DND-41 (cell line): ENCODE results near the gene ARHGAP8.

Experiments
- CTCF ChIP-seq: IDR thresholded peaks from 2 replicates; pipeline ENCODE4 v1.5.1; 2012; ENCODE audit warnings: borderline replicate concordance, low read length, moderate library complexity, mild to moderate bottlenecking; ENCODE audit not compliant: poor library complexity, severe bottlenecking; ENCODE audit errors: extremely low read depth
- EZH2 ChIP-seq: IDR thresholded peaks from 3 replicates; pipeline ENCODE4 v1.6.1; 2012; ENCODE audit warnings: borderline replicate concordance, low read depth, mild to moderate bottlenecking, moderate library complexity, low read length, inconsistent platforms; ENCODE audit not compliant: severe bottlenecking

GRCh38 chr22:44892243-44892642 is 139.9 kb downstream of the ARHGAP8 start:
- TF ChIP-seq CTCF (no peak), EZH2 (no peak)
